Fibroblast of peridontal ligament (primary cell): Measurements from ENCODE around the gene POU2F3.
"Not testable (repeated sequence)": the region's sequence is repeated elsewhere in the genome, so short reads cannot be mapped to it uniquely, and the experiment has no call there.

ENCODE experiments used
- DNase-seq: peaks from one replicate; pipeline ENCODE4 v3.0.0-alpha.2; 2010; ENCODE audit errors: extremely low read depth

Gene POU2F3

DNA sequence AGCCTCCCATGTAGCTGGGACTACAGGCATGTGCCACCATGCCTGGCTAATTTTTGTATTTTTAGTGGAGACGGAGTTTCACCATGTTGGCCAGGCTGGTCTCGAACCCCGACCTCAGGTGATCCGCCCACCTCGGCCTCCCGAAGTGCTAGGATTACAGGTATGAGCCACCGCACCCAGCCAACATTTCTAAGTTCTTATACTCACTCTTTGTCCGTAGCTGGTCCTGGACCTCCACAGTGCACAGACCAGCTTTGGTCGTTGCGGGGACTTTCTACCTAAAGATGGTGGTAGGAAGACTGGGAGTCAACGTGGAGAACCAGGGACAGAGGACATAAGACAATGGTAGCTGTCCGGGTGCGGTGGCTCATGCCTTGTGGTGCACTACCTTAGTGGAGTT is 13.4 kb downstream of the POU2F3 start:
- not testable (repeated sequence) for DNase-seq

- DNase-seq: no peak
Observed at GRCh38 chr11:120254788-120255518, 15.0 kb downstream of the POU2F3 start.

GRCh38 chr11:120255519-120255866 is 15.6 kb downstream of the POU2F3 start:
- DNase-seq: no peak

GRCh38 chr11:120256178-120256577 is 16.2 kb downstream of the POU2F3 start:
- no peak for DNase-seq

- no peak for DNase-seq
Observed at GRCh38 chr11:120256779-120257178, 16.8 kb downstream of the POU2F3 start.

- DNase-seq: no peak
Observed at GRCh38 chr11:120257346-120257745, 17.4 kb downstream of the POU2F3 start.

- DNase-seq: no peak
Observed at GRCh38 chr11:120258661-120259060, 18.7 kb downstream of the POU2F3 start.

GRCh38 chr11:120259241-120259640 is 19.3 kb downstream of the POU2F3 start:
- DNase-seq: no peak

- no peak for DNase-seq
Observed at GRCh38 chr11:120259988-120260565, 20.1 kb downstream of the POU2F3 start.

DNA sequence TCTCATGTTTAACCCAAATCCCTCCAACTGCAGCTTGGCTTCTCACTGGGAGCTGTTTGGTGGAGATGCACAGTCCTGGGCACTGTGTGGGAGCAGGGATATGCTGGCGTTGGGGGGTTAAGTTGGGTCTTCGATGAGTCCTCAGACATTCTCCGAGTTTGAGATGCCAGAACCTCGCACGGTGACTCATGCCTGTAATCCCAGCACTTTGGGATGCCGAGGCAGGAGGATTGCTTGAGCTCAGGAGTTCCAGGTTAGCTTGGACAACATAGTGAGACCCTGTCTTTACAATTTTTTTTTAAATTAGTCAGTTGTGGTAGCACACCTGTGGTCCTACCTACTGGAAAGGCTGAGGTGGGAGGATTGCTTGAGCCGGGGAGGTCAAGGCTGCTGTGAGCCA is 20.7 kb downstream of the POU2F3 start:
- no peak for DNase-seq

GRCh38 chr11:120261321-120261720 is 21.4 kb downstream of the POU2F3 start:
- DNase-seq: no peak

- no peak for DNase-seq
Observed at GRCh38 chr11:120261931-120262330, 22.0 kb downstream of the POU2F3 start.

DNA sequence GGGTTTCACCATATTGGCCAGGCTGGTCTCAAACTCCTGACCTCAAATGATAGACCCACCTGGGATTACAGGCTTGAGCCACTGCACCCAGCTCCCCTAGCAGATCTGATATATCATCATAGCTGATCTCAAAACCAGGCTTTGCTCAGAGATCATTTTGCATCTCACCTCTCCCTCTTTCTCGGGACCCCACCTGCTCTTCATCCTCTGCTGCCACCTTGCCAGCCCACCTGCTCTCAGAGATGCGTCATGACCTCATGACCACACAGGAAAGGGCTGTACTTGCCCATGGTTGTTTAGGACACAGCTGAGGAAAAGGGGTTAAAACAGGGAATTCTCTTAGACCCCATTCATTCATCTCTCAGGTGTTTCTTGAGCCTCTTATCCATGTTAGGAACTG is 27.4 kb downstream of the POU2F3 start:
- DNase-seq: no peak

- no peak for DNase-seq
Observed at GRCh38 chr11:120268686-120269085, 28.7 kb downstream of the POU2F3 start.

DNA sequence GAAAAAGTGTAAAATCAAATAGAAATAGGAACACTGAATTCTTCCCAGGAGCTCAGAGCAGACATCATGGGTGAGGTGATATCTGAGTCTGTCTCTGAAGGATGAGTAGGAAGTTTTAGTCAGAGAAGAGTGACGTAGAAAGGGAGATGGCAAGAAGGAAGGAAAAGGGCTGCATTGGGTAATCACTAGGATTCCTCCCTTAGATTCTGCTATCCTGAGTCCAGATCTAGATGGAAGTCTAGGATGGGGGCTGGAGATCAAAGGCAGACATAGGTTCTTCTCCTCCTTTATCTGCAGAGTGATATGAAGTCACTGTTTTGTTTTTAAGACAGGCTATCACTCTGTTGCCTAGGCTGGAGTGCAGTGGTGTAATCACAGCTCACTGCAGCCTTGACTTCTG is 30.4 kb downstream of the POU2F3 start:
- no peak for DNase-seq

GRCh38 chr11:120271672-120272071 is 31.7 kb downstream of the POU2F3 start:
- no peak for DNase-seq

DNA sequence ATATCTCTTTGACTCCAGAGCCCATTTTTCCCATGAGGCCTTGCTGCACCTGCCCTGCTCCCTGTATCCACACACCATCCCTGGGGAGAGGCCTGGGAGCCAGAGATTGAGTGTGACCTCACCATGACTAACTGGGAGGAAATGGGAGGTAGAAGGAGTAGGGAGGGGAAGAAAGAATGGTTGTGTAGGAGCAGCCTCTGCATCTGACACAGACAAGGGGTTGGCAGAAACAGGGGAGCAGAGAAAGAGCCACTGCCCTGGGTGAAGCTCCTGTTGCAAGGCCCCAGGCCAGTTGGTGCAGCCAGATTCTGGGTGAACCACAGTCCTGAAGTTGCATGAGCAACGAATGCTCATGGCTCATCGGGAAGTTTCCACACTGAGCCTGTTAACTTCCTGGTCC is 32.4 kb downstream of the POU2F3 start:
- peak; percentile 44 for DNase-seq

DNA sequence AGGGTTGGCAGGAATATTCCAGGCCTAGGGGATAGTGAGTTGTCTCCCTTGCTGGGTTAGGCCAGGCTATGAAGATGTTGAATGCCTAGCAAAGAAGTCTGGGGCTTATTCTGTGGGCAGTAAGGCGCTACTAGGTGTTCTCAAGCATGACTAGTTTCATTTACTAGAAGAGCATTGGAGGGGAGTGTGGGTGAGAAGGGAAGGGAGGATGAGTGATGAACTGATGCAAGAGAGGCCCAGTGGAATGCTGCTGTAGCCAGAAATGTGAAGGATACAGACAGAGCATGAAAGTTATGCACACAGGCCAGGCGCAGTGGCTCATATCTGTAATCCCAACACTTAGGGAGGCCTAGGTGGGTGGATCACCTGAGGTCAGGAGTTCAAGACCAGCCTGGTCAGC is 33.5 kb downstream of the POU2F3 start:
- peak; percentile 15 for DNase-seq

- DNase-seq: not testable (repeated sequence)
Observed at GRCh38 chr11:120273956-120274355, 34.0 kb downstream of the POU2F3 start.

DNA sequence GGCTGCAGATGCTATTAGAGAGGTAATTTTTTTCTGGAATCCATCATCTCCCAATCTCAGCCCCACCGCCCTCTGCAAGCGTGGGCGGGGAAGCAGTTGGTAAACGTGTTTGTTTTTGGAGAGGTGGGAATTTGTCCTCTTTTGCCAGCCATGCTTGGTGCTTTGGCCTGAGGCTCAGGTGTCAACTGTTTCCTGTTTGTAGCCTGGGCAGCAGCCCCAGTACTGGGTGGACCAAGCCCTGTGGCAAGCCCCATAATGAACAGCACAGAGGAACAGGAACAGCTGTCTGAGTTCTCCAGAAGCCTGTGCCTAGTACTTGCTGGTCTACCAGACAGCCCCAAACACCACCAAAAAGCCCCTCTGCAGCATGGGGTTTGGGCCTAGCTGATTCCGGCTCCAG is 39.6 kb downstream of the POU2F3 start:
- no peak for DNase-seq

GRCh38 chr11:120280600-120281051 is 40.7 kb downstream of the POU2F3 start:
- DNase-seq: no peak

DNA sequence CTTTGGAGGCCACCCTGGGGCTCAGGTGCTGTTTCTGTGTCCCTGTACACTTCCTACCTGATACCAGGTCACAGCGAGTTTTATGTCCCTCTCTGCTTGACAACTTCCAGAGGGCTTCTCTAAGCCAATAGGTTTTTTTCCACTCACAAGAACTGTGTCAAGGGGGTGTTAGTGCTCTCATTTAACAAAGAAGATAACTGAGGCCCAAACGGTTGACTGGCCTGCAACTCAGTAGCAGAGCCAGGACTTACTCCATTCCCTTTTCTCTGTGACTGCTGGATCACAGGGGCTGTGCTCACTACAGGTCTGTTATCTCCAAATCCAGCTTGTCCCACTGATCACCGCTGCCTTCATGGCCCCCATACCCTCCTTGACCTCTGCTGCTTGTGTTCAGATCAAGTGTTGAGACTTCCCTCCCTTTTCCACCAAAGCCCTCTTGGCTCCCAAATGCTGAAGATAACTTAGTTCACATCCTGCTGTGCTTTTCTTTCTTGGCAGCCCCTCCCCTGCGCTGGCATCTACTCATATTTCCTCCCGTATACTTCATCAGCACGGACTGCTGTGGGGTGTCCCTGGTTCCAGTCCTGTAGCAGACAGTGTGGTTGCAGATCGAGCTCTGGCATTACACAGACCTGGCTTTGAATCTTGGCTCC is 41.3 kb downstream of the POU2F3 start:
- DNase-seq: no peak

DNA sequence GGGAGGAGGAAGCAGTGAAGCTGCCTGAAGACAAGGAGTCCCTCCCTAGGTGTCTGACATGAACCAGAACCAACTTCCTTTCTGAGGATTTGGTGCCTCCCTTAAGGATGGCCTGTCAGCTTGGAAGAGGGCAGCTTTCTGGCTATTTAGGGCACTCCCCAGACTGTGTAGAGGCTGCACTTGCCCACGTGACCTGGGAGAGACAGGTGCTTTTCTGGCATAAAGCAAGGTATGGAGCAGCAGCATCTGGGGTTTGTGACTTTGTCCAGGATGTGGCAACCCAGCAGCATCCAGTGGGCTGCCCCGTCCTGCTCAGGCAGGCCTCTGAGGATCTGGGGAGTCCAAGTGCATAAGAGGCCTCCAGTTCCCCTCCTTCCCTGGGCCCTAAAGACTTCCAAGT is 43.2 kb downstream of the POU2F3 start:
- no peak for DNase-seq
